H9 (cell line): Measurements from ENCODE around the gene BCAT1. TPM values are rescaled to one million over a fixed set of nuclear protein-coding genes. Genes with fewer than 3 reads are reported as not detected.

Experiments
- DNase-seq: peaks from one replicate; pipeline ENCODE4 v3.0.0-alpha.2; 2017
- H2AFZ ChIP-seq: one replicate; pipeline ENCODE4 v1.6.1; 2013; ENCODE audit warnings: mild to moderate bottlenecking, low read length, control low read depth, moderate library complexity
- H2AK5ac ChIP-seq: 2 replicates; pipeline ENCODE4 v1.6.1; 2013; ENCODE audit warnings: low read length, control low read depth, mixed read lengths; ENCODE audit not compliant: insufficient read length
- H2BK120ac ChIP-seq: one replicate; pipeline ENCODE4 v1.6.1; 2013; ENCODE audit warnings: low read depth, mild to moderate bottlenecking, low read length, control low read depth, inconsistent platforms; ENCODE audit not compliant: poor library complexity, severe bottlenecking
- H2BK12ac ChIP-seq: 2 replicates; pipeline ENCODE4 v1.6.1; 2013; ENCODE audit warnings: low read length, control low read depth, mixed read lengths, low read depth; ENCODE audit not compliant: insufficient read length
- H2BK15ac ChIP-seq: 2 replicates; pipeline ENCODE4 v1.6.1; 2013; ENCODE audit warnings: low read depth, low read length, control low read depth
- H2BK20ac ChIP-seq: one replicate; pipeline ENCODE4 v1.6.1; 2013; ENCODE audit warnings: low read depth, mild to moderate bottlenecking, low read length, control low read depth, inconsistent platforms; ENCODE audit not compliant: poor library complexity, severe bottlenecking
- H2BK5ac ChIP-seq: 2 replicates; pipeline ENCODE4 v1.6.1; 2013; ENCODE audit warnings: low read length, control low read depth, mixed read lengths; ENCODE audit not compliant: insufficient read length
- H3K14ac ChIP-seq: 2 replicates; pipeline ENCODE4 v1.6.1; 2013; ENCODE audit warnings: low read length, control low read depth; ENCODE audit not compliant: insufficient read depth
- H3K18ac ChIP-seq: 2 replicates; pipeline ENCODE4 v1.6.1; 2013; ENCODE audit warnings: low read depth, mild to moderate bottlenecking, mixed read lengths, low read length, control low read depth; ENCODE audit not compliant: insufficient read length
- H3K23ac ChIP-seq: 2 replicates; pipeline ENCODE4 v1.6.1; 2013; ENCODE audit warnings: low read length, control low read depth, mixed read lengths, low read depth; ENCODE audit not compliant: insufficient read length
- H3K23me2 ChIP-seq: 2 replicates; pipeline ENCODE4 v1.6.1; 2013; ENCODE audit warnings: low read depth, mild to moderate bottlenecking, mixed read lengths, low read length, control low read depth; ENCODE audit not compliant: insufficient read length, poor library complexity, severe bottlenecking
- H3K27ac ChIP-seq: 2 replicates; pipeline ENCODE4 v1.5.1; 2013; ENCODE audit warnings: low read length, control low read depth, mixed read lengths, low read depth; ENCODE audit not compliant: insufficient read length
- H3K27me3 ChIP-seq: 2 replicates; pipeline ENCODE4 v1.6.1; 2013; ENCODE audit warnings: low read length, control low read depth, inconsistent platforms; ENCODE audit not compliant: insufficient read depth
- H3K4ac ChIP-seq: 2 replicates; pipeline ENCODE4 v1.6.1; 2013; ENCODE audit warnings: low read depth, mild to moderate bottlenecking, control low read depth, inconsistent platforms, low read length, moderate library complexity
- H3K4me1 ChIP-seq: 2 replicates; pipeline ENCODE4 v1.6.1; 2013; ENCODE audit warnings: low read length, control low read depth, inconsistent platforms; ENCODE audit not compliant: insufficient read depth
- H3K4me2 ChIP-seq: 2 replicates; pipeline ENCODE4 v1.6.1; 2013; ENCODE audit warnings: low read length, control low read depth, mixed read lengths; ENCODE audit not compliant: insufficient read length, insufficient read depth
- H3K56ac ChIP-seq: 2 replicates; pipeline ENCODE4 v1.6.1; 2013; ENCODE audit warnings: low read depth, mild to moderate bottlenecking, mixed read lengths, low read length, control low read depth; ENCODE audit not compliant: insufficient read length
- H3K79me1 ChIP-seq: 2 replicates; pipeline ENCODE4 v1.6.1; 2013; ENCODE audit warnings: low read depth, mild to moderate bottlenecking, moderate library complexity, low read length, control low read depth, inconsistent platforms; ENCODE audit not compliant: insufficient read depth, poor library complexity, severe bottlenecking
- H3K79me2 ChIP-seq: 2 replicates; pipeline ENCODE4 v1.6.1; 2013; ENCODE audit warnings: low read length, control low read depth, inconsistent platforms; ENCODE audit not compliant: insufficient read depth
- H3K9ac ChIP-seq: 2 replicates; pipeline ENCODE4 v1.6.1; 2013; ENCODE audit warnings: low read length, control low read depth, mixed read lengths; ENCODE audit not compliant: insufficient read length; ENCODE audit errors: extremely low read depth
- H3K9me3 ChIP-seq: one replicate; pipeline ENCODE4 v1.6.1; 2013; ENCODE audit warnings: low read depth, low read length, inconsistent platforms; ENCODE audit not compliant: control insufficient read depth
- H3T11ph ChIP-seq: one replicate; pipeline ENCODE4 v1.6.1; 2013; ENCODE audit warnings: mild to moderate bottlenecking, low read length, control low read depth, inconsistent platforms
- H4K20me1 ChIP-seq: one replicate; pipeline ENCODE4 v1.6.1; 2013; ENCODE audit not compliant: control insufficient read depth, insufficient read length, insufficient read depth
- H4K5ac ChIP-seq: 2 replicates; pipeline ENCODE4 v1.6.1; 2013; ENCODE audit warnings: low read depth, mild to moderate bottlenecking, mixed read lengths, low read length, control low read depth; ENCODE audit not compliant: insufficient read length
- H4K8ac ChIP-seq: replicated peaks from 2 replicates; pipeline ENCODE4 v1.6.1; 2013; ENCODE audit warnings: low read length, control low read depth, mixed read lengths, low read depth; ENCODE audit not compliant: insufficient read length
- H4K91ac ChIP-seq: 2 replicates; pipeline ENCODE4 v1.6.1; 2013; ENCODE audit warnings: low read depth, mild to moderate bottlenecking, moderate library complexity, mixed read lengths, low read length, control low read depth; ENCODE audit not compliant: insufficient read length
- H3K27ac Mint-ChIP-seq, 3 experiments: 2 replicates in 2 of 3; 3 replicates in 1 of 3; pipeline ENCODE4 v1.8.0; 2020 to 2021; ENCODE audit warnings: mixed read lengths in 3 of 3, mild to moderate bottlenecking in 1 of 3, moderate library complexity in 1 of 3
- H3K27me3 Mint-ChIP-seq: 2 replicates; pipeline ENCODE4 v1.8.0; 2021; ENCODE audit warnings: low read depth, mild to moderate bottlenecking, moderate library complexity, mixed read lengths
- H3K36me3 Mint-ChIP-seq, 3 experiments: 2 replicates in 2 of 3; 3 replicates in 1 of 3; pipeline ENCODE4 v1.8.0; 2020 to 2021; ENCODE audit warnings: low read depth in 3 of 3, mixed read lengths in 3 of 3; ENCODE audit not compliant: insufficient read depth in 1 of 3
- H3K4me1 Mint-ChIP-seq, 2 experiments: 2 replicates each; pipeline ENCODE4 v1.8.0; 2020; ENCODE audit warnings: mixed read lengths in 2 of 2
- H3K4me3 Mint-ChIP-seq, 2 experiments: 2 replicates in 1 of 2; 3 replicates in 1 of 2; pipeline ENCODE4 v1.8.0; 2020 to 2021; ENCODE audit warnings: mild to moderate bottlenecking in 2 of 2, mixed read lengths in 2 of 2, moderate library complexity in 1 of 2
- H3K9me3 Mint-ChIP-seq, 2 experiments: 2 replicates in 1 of 2; 3 replicates in 1 of 2; pipeline ENCODE4 v1.8.0; 2020; ENCODE audit warnings: mild to moderate bottlenecking in 2 of 2, mixed read lengths in 2 of 2, moderate library complexity in 1 of 2
- CTCF ChIP-seq: fragments of 200-600 bp; sonication (generic); conservative IDR thresholded peaks from 3 replicates; pipeline ENCODE4 v1.8.0; 2021; ENCODE audit warnings: antibody characterized with exemption, mild to moderate bottlenecking
- WGBS: extraction: QIAGEN DNeasy Blood & Tissue Kit; methylation state at CpG from one replicate; pipeline ENCODE4 v1.1.7; 2013; ENCODE audit warnings: missing lambda C conversion rate, low lambda C conversion rate, mixed read lengths; ENCODE audit not compliant: insufficient read length; ENCODE audit errors: extremely low coverage; 5-methylcytosine and 5-hydroxymethylcytosine counted together
- total RNA-seq: library from RNA; stranded (reverse); gene quantifications from 2 replicates; pipeline ENCODE4 v1.2.1, GENCODE V29; 2021

The BCAT1 gene
- total RNA-seq, 1 experiment from 2014 or later = 244 TPM

- no peak overlapping the region for H4K91ac ChIP-seq
- no peak overlapping the region for H4K5ac ChIP-seq
- H3K4ac ChIP-seq = no peak overlapping the region
- no peak overlapping the region for H2BK12ac ChIP-seq
- no peaks in the 10 kb centered on the region for H4K20me1 ChIP-seq
- peaks cover 0 to 7% (median 0%) of the 10 kb centered on the region in 3 experiments; a peak in 5 of 7 replicates for H3K36me3 Mint-ChIP-seq
- no peaks in the 10 kb centered on the region for H3K79me1 ChIP-seq
- H3K23ac ChIP-seq = no peak overlapping the region
- no peaks in the 10 kb centered on the region for H3K79me2 ChIP-seq
- no peak overlapping the region for H4K8ac ChIP-seq
- no peak overlapping the region for H3K18ac ChIP-seq
- H3K9me3 Mint-ChIP-seq = peaks cover 0 to 7% of the 10 kb centered on the region in 2 experiments; a peak in 2 of 5 replicates
- no peak overlapping the region for H2BK15ac ChIP-seq
- H2AFZ ChIP-seq = no peak overlapping the region
- no peak overlapping the region for H2BK5ac ChIP-seq
- peaks cover 0 to 6% of the 10 kb centered on the region in 2 experiments; a peak in 2 of 4 replicates for H3K4me1 Mint-ChIP-seq
- DNase-seq = no peak
- H3T11ph ChIP-seq = no peak overlapping the region
- H3K4me3 Mint-ChIP-seq = no peak overlapping the region
- no peak overlapping the region for H2BK120ac ChIP-seq
- H2BK20ac ChIP-seq = no peak overlapping the region
- H3K27me3 ChIP-seq = no peaks in the 10 kb centered on the region
- H3K27ac Mint-ChIP-seq = no peak overlapping the region
- H3K9me3 ChIP-seq = no peaks in the 10 kb centered on the region
- no peak for TF ChIP-seq CTCF
- H3K27me3 Mint-ChIP-seq = no peaks in the 10 kb centered on the region
- no peak overlapping the region for H3K27ac ChIP-seq
- H3K9ac ChIP-seq = no peak overlapping the region
- H3K56ac ChIP-seq = no peak overlapping the region
- no peaks in the 10 kb centered on the region for H3K4me1 ChIP-seq
- no CpG with 5 or more reads among the region's 6 CpGs for WGBS
- H3K4me2 ChIP-seq = no peak overlapping the region
- H3K14ac ChIP-seq = no peak overlapping the region
- H3K23me2 ChIP-seq = no peaks in the 10 kb centered on the region
- H2AK5ac ChIP-seq = no peak overlapping the region
Measured at GRCh38 chr12:24970177-24970576, 21.3 kb upstream of the BCAT1 start.
